Measurements from ENCODE around the gene LTBP2.

The LTBP2 gene

DNA sequence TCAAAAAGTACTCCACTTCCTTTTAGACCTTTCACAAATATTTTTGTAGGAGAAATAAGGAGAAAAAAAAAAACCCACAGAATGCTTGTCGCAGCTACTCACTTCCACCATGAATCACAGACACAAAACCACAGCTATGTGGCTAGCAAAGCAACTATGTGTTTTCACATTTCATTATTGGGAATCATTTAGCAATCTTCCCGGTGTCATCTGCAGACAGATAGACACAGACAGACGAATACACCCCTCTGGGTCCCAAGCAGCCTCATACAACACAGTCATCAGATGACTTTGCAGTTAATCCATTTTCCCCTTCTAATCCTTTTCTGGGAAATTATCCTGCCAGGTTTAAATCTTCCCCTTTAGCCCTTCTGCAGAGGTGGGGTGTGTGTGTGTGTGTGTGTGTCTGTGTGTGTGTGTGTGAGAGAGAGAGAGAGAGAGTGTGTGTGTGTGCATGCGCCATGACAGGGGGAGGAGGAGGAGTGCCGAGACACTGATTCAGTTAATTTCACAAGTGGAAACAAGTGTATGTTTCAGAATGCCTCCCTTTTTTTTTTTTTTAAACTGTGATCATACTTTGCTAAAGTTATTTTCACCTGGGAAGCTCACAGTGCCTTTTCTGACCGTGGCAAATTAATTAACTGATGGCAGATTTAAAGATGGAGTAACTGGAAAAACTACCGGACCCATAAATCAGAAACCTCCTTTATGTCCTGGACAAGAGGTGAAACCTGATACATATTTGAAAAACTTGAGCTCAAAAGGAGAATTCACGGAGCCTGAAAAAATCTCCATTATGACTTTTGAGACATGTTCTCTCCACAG, 39.9 kb downstream of the LTBP2 start (continued):
- TF ChIP-seq ZFP37 (tag by site-specific recombination; IDR thresholded peaks at IDR 0.05) = no peak
- no peak for TF ChIP-seq BCL11B (tag by site-specific recombination; IDR thresholded peaks at IDR 0.05; ENCODE audit: low read depth)
- TF ChIP-seq KLF16 (tag by site-specific recombination; IDR thresholded peaks at IDR 0.05) = peak; percentile 91
- no peak for TF ChIP-seq PRDM2 (tag by site-specific recombination; IDR thresholded peaks at IDR 0.05; ENCODE audit: borderline replicate concordance)
- TF ChIP-seq GLI4 (tag by site-specific recombination; IDR thresholded peaks at IDR 0.05) = peak; percentile 87; the same call in 1 of the 2 replicates
- no peak for TF ChIP-seq ZNF529 (tag by site-specific recombination; IDR thresholded peaks at IDR 0.05; ENCODE audit: insufficient replicate concordance)
- no peak for TF ChIP-seq ZFP3 (tag by site-specific recombination; IDR thresholded peaks at IDR 0.05; ENCODE audit: low read depth)
- TF ChIP-seq FEZF1 (tag by site-specific recombination; IDR thresholded peaks at IDR 0.05) = peak; percentile 41; the same call in 1 of the 2 replicates
- TF ChIP-seq ZNF292 (tag by site-specific recombination; IDR thresholded peaks at IDR 0.05; ENCODE audit: borderline replicate concordance, low read depth) = no peak
- TF ChIP-seq, protein P1, sequence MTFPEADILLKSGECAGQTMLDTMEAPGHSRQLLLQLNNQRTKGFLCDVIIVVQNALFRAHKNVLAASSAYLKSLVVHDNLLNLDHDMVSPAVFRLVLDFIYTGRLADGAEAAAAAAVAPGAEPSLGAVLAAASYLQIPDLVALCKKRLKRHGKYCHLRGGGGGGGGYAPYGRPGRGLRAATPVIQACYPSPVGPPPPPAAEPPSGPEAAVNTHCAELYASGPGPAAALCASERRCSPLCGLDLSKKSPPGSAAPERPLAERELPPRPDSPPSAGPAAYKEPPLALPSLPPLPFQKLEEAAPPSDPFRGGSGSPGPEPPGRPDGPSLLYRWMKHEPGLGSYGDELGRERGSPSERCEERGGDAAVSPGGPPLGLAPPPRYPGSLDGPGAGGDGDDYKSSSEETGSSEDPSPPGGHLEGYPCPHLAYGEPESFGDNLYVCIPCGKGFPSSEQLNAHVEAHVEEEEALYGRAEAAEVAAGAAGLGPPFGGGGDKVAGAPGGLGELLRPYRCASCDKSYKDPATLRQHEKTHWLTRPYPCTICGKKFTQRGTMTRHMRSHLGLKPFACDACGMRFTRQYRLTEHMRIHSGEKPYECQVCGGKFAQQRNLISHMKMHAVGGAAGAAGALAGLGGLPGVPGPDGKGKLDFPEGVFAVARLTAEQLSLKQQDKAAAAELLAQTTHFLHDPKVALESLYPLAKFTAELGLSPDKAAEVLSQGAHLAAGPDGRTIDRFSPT (tag by site-specific recombination; IDR thresholded peaks at IDR 0.05) = peak; percentile 49; the same call in 1 of the 2 replicates
- TF ChIP-seq EGR2 (tag by site-specific recombination; IDR thresholded peaks at IDR 0.05; ENCODE audit: low read depth) = peak; percentile 36; the same call in 1 of the 2 replicates
- TF ChIP-seq, protein P2, sequence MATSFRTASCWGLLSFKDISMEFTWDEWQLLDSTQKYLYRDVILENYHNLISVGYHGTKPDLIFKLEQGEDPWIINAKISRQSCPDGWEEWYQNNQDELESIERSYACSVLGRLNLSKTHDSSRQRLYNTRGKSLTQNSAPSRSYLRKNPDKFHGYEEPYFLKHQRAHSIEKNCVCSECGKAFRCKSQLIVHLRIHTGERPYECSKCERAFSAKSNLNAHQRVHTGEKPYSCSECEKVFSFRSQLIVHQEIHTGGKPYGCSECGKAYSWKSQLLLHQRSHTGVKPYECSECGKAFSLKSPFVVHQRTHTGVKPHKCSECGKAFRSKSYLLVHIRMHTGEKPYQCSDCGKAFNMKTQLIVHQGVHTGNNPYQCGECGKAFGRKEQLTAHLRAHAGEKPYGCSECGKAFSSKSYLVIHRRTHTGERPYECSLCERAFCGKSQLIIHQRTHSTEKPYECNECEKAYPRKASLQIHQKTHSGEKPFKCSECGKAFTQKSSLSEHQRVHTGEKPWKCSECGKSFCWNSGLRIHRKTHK (tag by site-specific recombination; IDR thresholded peaks at IDR 0.05) = no peak
- peak; percentile 85 for TF ChIP-seq KLF8 (tag by site-specific recombination; IDR thresholded peaks at IDR 0.05)
- TF ChIP-seq ZNF350 (tag by site-specific recombination; IDR thresholded peaks at IDR 0.05) = no peak
- no peak for TF ChIP-seq ZNF544 (tag by site-specific recombination; IDR thresholded peaks at IDR 0.05)
- TF ChIP-seq, protein P3, sequence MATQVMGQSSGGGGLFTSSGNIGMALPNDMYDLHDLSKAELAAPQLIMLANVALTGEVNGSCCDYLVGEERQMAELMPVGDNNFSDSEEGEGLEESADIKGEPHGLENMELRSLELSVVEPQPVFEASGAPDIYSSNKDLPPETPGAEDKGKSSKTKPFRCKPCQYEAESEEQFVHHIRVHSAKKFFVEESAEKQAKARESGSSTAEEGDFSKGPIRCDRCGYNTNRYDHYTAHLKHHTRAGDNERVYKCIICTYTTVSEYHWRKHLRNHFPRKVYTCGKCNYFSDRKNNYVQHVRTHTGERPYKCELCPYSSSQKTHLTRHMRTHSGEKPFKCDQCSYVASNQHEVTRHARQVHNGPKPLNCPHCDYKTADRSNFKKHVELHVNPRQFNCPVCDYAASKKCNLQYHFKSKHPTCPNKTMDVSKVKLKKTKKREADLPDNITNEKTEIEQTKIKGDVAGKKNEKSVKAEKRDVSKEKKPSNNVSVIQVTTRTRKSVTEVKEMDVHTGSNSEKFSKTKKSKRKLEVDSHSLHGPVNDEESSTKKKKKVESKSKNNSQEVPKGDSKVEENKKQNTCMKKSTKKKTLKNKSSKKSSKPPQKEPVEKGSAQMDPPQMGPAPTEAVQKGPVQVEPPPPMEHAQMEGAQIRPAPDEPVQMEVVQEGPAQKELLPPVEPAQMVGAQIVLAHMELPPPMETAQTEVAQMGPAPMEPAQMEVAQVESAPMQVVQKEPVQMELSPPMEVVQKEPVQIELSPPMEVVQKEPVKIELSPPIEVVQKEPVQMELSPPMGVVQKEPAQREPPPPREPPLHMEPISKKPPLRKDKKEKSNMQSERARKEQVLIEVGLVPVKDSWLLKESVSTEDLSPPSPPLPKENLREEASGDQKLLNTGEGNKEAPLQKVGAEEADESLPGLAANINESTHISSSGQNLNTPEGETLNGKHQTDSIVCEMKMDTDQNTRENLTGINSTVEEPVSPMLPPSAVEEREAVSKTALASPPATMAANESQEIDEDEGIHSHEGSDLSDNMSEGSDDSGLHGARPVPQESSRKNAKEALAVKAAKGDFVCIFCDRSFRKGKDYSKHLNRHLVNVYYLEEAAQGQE (tag by site-specific recombination; IDR thresholded peaks at IDR 0.05) = no peak
- TF ChIP-seq ZNF416 (tag by site-specific recombination; IDR thresholded peaks at IDR 0.05) = 0 out of 2 replicates have a peak, but pooled peaks have one; percentile 65
- no peak for TF ChIP-seq ZNF623 (tag by site-specific recombination; IDR thresholded peaks at IDR 0.05)
- TF ChIP-seq ZNF146 (tag by site-specific recombination; IDR thresholded peaks at IDR 0.05) = no peak
- TF ChIP-seq, protein P4, sequence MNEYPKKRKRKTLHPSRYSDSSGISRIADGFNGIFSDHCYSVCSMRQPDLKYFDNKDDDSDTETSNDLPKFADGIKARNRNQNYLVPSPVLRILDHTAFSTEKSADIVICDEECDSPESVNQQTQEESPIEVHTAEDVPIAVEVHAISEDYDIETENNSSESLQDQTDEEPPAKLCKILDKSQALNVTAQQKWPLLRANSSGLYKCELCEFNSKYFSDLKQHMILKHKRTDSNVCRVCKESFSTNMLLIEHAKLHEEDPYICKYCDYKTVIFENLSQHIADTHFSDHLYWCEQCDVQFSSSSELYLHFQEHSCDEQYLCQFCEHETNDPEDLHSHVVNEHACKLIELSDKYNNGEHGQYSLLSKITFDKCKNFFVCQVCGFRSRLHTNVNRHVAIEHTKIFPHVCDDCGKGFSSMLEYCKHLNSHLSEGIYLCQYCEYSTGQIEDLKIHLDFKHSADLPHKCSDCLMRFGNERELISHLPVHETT (tag by site-specific recombination; IDR thresholded peaks at IDR 0.05) = 0 out of 2 replicates have a peak, but pooled peaks have one; percentile 21
- TF ChIP-seq, protein P5, sequence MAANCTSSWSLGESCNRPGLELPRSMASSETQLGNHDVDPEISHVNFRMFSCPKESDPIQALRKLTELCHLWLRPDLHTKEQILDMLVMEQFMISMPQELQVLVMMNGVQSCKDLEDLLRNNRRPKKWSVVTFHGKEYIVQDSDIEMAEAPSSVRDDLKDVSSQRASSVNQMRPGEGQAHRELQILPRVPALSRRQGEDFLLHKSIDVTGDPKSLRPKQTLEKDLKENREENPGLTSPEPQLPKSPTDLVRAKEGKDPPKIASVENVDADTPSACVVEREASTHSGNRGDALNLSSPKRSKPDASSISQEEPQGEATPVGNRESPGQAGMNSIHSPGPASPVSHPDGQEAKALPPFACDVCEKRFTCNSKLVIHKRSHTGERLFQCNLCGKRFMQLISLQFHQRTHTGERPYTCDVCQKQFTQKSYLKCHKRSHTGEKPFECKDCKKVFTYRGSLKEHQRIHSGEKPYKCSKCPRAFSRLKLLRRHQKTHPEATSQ (tag by site-specific recombination; IDR thresholded peaks at IDR 0.05) = no peak
